ENCODE results near the gene POLR3A. TPM values are rescaled to one million over a fixed set of nuclear protein-coding genes. Genes with fewer than 3 reads are reported as not detected.

POLR3A gene
- total and polyA plus RNA-seq, 2 experiments from 2014 or later = 16.8 to 19.5 TPM

DNA sequence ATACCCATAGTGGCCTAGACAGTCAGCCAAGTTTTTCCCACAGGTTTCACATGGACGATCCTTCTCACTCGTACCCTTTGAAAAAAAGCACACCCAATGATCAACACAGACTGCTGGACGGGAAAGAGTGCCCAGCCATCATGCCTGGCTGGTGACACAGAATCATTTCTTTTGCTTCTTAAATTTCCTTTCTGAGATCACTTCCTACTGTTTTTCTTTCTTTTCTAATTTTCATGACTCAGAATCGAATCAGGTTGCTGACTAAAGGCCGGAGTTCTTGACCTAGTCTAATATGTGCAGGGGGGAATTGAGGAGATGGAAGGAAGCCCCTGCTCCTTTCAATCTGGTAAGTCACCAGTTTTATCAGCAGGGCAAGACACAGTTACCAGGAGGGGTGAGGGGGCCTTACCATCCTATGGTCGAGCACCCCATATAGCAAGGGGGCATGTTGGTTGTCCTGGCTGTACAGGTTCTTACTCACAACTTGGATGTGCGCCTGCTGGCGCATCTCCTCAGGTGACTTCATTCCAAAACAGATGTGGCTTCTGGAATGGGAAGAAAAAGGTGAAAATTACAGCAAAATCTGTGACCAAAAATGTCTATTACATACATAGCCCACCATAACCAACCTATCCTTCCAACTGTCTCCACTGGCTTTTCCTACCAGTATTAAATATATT is 3.5 kb downstream of the POLR3A start:
- Histone ChIP-seq H3K27ac (no peak overlapping the region), H3K9me3 (ENCODE audit: low read depth) (no peaks in the 10 kb centered on the region), H3K36me3 (peaks cover 47% of the 10 kb centered on the region), H3K4me3 (no peak overlapping the region), H3K4me1 (ENCODE audit: low read depth) (peaks cover 6% of the 10 kb centered on the region), H3K27me3 (no peaks in the 10 kb centered on the region)
- DNase-seq (ENCODE audit: low read depth in 1 of 2, low spot score in 1 of 2) = no peak
- TF ChIP-seq, protein P1, sequence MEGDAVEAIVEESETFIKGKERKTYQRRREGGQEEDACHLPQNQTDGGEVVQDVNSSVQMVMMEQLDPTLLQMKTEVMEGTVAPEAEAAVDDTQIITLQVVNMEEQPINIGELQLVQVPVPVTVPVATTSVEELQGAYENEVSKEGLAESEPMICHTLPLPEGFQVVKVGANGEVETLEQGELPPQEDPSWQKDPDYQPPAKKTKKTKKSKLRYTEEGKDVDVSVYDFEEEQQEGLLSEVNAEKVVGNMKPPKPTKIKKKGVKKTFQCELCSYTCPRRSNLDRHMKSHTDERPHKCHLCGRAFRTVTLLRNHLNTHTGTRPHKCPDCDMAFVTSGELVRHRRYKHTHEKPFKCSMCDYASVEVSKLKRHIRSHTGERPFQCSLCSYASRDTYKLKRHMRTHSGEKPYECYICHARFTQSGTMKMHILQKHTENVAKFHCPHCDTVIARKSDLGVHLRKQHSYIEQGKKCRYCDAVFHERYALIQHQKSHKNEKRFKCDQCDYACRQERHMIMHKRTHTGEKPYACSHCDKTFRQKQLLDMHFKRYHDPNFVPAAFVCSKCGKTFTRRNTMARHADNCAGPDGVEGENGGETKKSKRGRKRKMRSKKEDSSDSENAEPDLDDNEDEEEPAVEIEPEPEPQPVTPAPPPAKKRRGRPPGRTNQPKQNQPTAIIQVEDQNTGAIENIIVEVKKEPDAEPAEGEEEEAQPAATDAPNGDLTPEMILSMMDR (IDR thresholded peaks at IDR 0.05; ENCODE audit: low read depth, low read length) = no peak

DNA sequence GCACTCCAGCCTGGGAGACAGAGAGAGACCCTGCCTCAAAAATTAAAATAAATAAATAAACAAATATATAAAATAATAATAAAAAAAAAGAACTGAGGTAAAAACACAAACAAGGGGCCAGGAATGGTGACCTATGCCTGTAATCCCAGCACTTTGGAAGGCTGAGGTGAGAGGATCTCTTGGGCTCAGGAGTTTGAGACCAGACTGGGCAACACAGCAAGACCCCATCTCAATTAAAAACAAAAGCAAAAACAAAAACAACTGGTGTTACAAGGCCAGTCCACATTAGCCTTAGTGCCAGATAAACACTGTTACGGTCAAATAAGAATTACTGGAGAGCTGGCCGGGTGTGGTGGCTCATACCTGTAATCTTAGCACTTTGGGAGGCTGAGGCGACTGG is 5.6 kb downstream of the POLR3A start:
- no peak overlapping the region for H3K4me3 ChIP-seq
- peaks cover 63% of the 10 kb centered on the region for H3K36me3 ChIP-seq
- TF ChIP-seq, protein P1 (IDR thresholded peaks at IDR 0.05; ENCODE audit: low read depth, low read length) = no peak
- peaks cover 6% of the 10 kb centered on the region for H3K4me1 ChIP-seq (ENCODE audit: low read depth)
- DNase-seq (ENCODE audit: low read depth in 1 of 2, low spot score in 1 of 2) = no peak
- H3K27me3 ChIP-seq = no peaks in the 10 kb centered on the region
- no peak overlapping the region for H3K27ac ChIP-seq
- H3K9me3 ChIP-seq (ENCODE audit: low read depth) = no peaks in the 10 kb centered on the region

DNA sequence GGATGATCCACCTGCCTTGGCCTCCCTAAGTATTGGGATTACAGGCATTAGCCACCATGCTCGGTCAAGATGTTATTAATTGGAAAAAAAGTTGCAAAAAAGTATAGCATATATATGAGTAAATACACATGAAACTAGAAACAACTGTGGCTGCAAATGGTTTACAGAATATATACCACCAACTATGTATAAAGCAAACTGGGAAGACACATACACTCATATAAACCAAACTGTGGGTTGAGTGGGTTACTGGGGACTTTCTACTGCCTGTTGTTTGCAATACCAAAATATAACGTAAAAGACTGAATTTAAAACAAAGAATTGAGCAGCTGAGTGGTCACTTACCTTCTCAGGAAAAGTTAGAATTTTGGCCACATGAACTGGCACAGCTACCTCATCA is 8.1 kb downstream of the POLR3A start:
- DNase-seq (ENCODE audit: low read depth in 1 of 2, low spot score in 1 of 2) = no peak
- H3K36me3 ChIP-seq = peaks cover 80% of the 10 kb centered on the region
- no peak overlapping the region for H3K27ac ChIP-seq
- H3K27me3 ChIP-seq = no peaks in the 10 kb centered on the region
- H3K4me1 ChIP-seq (ENCODE audit: low read depth) = no peaks in the 10 kb centered on the region
- no peaks in the 10 kb centered on the region for H3K9me3 ChIP-seq (ENCODE audit: low read depth)
- H3K4me3 ChIP-seq = no peak overlapping the region
- TF ChIP-seq, protein P1 (IDR thresholded peaks at IDR 0.05; ENCODE audit: low read depth, low read length) = no peak

DNA sequence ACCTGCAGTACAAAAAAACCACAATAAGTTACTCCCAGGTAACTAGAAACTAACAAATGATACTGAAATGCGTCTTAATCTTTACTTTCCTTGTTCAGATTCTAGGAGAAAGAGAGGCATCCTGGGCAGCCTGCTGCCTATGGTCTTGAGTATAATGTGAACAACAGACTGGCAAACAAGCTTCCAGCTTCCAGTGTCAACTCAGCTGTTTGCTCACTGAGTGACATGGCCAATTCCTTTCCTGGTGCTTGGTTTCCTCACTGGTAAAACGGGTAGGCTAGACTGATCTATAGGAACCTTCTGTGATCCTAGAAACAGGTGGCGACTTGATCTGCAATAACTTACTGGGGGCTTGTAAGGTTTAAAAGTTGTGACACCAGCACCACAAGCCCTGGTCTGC is 10.1 kb downstream of the POLR3A start:
- H3K4me1 ChIP-seq (ENCODE audit: low read depth) = no peaks in the 10 kb centered on the region
- H3K4me3 ChIP-seq = no peak overlapping the region
- no peak overlapping the region for H3K27ac ChIP-seq
- no peaks in the 10 kb centered on the region for H3K9me3 ChIP-seq (ENCODE audit: low read depth)
- no peaks in the 10 kb centered on the region for H3K27me3 ChIP-seq
- H3K36me3 ChIP-seq = peaks cover 68% of the 10 kb centered on the region
- TF ChIP-seq, protein P1 (IDR thresholded peaks at IDR 0.05; ENCODE audit: low read depth, low read length) = no peak
- DNase-seq (ENCODE audit: low read depth in 1 of 2, low spot score in 1 of 2) = no peak

DNA sequence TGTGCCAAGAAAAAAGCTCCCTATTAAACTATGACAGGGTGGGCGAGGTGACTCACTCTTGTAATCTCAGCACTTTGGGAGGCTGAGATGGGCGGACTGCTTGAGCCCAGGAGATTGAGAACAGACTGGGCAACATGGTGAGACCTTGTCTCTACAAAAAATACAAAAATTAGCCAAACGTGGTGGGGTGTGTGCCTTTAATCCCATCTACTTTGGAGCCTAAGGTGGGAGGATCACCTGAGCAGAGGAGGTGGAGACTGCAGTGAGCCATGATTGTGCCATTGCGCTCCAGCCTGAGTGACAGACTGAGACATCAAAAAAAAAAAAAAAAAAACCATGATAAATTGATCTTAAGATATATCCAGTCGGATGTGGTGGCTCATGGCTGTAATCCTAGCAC is 11.5 kb downstream of the POLR3A start:
- no peaks in the 10 kb centered on the region for H3K9me3 ChIP-seq (ENCODE audit: low read depth)
- H3K4me3 ChIP-seq = no peak overlapping the region
- no peaks in the 10 kb centered on the region for H3K27me3 ChIP-seq
- TF ChIP-seq, protein P1 (IDR thresholded peaks at IDR 0.05; ENCODE audit: low read depth, low read length) = no peak
- DNase-seq (ENCODE audit: low read depth in 1 of 2, low spot score in 1 of 2) = no peak
- peaks cover 68% of the 10 kb centered on the region for H3K36me3 ChIP-seq
- H3K4me1 ChIP-seq (ENCODE audit: low read depth) = no peaks in the 10 kb centered on the region
- H3K27ac ChIP-seq = no peak overlapping the region

All from cardiac muscle cell (in vitro differentiated cells and primary cell).